ENCODE data around the gene C9orf153. TPM values are rescaled to one million over a fixed set of nuclear protein-coding genes. Genes with fewer than 3 reads are reported as not detected.

Gene C9orf153
- total and polyA plus RNA-seq, 2 of the 4 experiments (the other 2 are of a cell fraction) = not detected

- no TSS peak for BruUV-seq (replicated peaks)
- WGBS, 2 experiments (ENCODE audit: extremely low coverage in 2 of 2, insufficient read length in 1 of 2) = 34% methylated on average over 4 of the region's 12 CpGs; no CpG with 5 or more reads in 1 of the 2 experiments
- TF ChIP-seq CTCF (conservative IDR thresholded peaks at IDR 0.05; ENCODE audit: low read depth, low read length) (no peak), NFE2L2 (IDR thresholded peaks at IDR 0.05; ENCODE audit: low read depth, low read length) (no peak), FOS (IDR thresholded peaks at IDR 0.05; ENCODE audit: low read depth, low read length) (peak; percentile 51; the same call in 1 of the 2 replicates), RCOR1 (IDR thresholded peaks at IDR 0.05; ENCODE audit: insufficient replicate concordance, low read length) (peak; percentile 43), POLR2A (IDR thresholded peaks at IDR 0.05; ENCODE audit: low read depth, low read length) (no peak), MXI1 (IDR thresholded peaks at IDR 0.05; ENCODE audit: borderline replicate concordance, low read depth, low read length) (no peak), MAFK (IDR thresholded peaks at IDR 0.05; ENCODE audit: low read depth, low read length) (no peak), CEBPB (IDR thresholded peaks at IDR 0.05; ENCODE audit: low read depth, low read length) (no peak; the same call in 1 of the 2 replicates), BHLHE40 (IDR thresholded peaks at IDR 0.05; ENCODE audit: low read depth, low read length) (peak; percentile 49), RAD21 (IDR thresholded peaks at IDR 0.05; ENCODE audit: low read length) (no peak), CHD1 (IDR thresholded peaks at IDR 0.05; ENCODE audit: low read depth, low read length) (0 out of 2 replicates have a peak, but pooled peaks have one; percentile 3), MAZ (IDR thresholded peaks at IDR 0.05; ENCODE audit: borderline replicate concordance, low read depth, low read length) (no peak), SMC3 (IDR thresholded peaks at IDR 0.05; ENCODE audit: low read depth, low read length) (no peak)
- TF ChIP-seq, protein P1, sequence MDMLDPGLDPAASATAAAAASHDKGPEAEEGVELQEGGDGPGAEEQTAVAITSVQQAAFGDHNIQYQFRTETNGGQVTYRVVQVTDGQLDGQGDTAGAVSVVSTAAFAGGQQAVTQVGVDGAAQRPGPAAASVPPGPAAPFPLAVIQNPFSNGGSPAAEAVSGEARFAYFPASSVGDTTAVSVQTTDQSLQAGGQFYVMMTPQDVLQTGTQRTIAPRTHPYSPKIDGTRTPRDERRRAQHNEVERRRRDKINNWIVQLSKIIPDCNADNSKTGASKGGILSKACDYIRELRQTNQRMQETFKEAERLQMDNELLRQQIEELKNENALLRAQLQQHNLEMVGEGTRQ (IDR thresholded peaks at IDR 0.05; ENCODE audit: low read depth, low read length) = no peak
- TF ChIP-seq, protein P2, sequence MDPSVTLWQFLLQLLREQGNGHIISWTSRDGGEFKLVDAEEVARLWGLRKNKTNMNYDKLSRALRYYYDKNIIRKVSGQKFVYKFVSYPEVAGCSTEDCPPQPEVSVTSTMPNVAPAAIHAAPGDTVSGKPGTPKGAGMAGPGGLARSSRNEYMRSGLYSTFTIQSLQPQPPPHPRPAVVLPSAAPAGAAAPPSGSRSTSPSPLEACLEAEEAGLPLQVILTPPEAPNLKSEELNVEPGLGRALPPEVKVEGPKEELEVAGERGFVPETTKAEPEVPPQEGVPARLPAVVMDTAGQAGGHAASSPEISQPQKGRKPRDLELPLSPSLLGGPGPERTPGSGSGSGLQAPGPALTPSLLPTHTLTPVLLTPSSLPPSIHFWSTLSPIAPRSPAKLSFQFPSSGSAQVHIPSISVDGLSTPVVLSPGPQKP (IDR thresholded peaks at IDR 0.05; ENCODE audit: borderline replicate concordance, low read depth, low read length) = no peak
These were observed 23.6 kb upstream of the C9orf153 start for GRCh38 chr9:86282979-86283535.

More at GRCh38 chr9:86282979-86283535, 23.6 kb upstream of the C9orf153 start:
- Histone ChIP-seq H3K14ac (replicated peaks; ENCODE audit: low read depth, low read length) (peak overlapping the region; percentile 23), H2AK5ac (ENCODE audit: low read depth, low read length) (peak overlapping the region; percentile 41), H3K4me3 (ENCODE audit: insufficient read depth, low read depth, low read length) (peak overlapping the region; percentile 92), H3K9me1 (ENCODE audit: insufficient read depth, low read length) (peaks cover 10% of the 10 kb centered on the region), H2BK120ac (ENCODE audit: low read depth, low read length) (no peak overlapping the region), H3K4me1 (ENCODE audit: control insufficient read depth, insufficient read depth, low read length) (peaks cover 4% of the 10 kb centered on the region), H3K9ac (ENCODE audit: low read depth, low read length) (peak overlapping the region; percentile 71), H2BK15ac (ENCODE audit: low read depth, low read length) (0 out of 3 replicates have a peak overlapping the region, but pooled peaks have one; percentile 0), H2AK9ac (replicated peaks; ENCODE audit: low read depth, low read length, poor library complexity) (peak overlapping the region; percentile 79), H3K27ac (ENCODE audit: insufficient read depth, low read length) (peak overlapping the region; percentile 77), H4K5ac (ENCODE audit: low read depth, low read length) (peak overlapping the region; percentile 62), H4K20me1 (ENCODE audit: insufficient read depth, low read length) (peaks cover 15% of the 10 kb centered on the region), H3K56ac (ENCODE audit: extremely low read depth, insufficient read depth, low read length) (peak overlapping the region; percentile 28; the same call in 1 of the 2 replicates), H3K4me2 (ENCODE audit: low read depth, low read length) (peak overlapping the region; percentile 98), H2AFZ (replicated peaks; ENCODE audit: low read length, poor library complexity) (peak overlapping the region; percentile 92), H4K91ac (ENCODE audit: insufficient read depth, low read depth, low read length) (0 out of 2 replicates have a peak overlapping the region, but pooled peaks have one; percentile 2), H3K23ac (ENCODE audit: low read depth, low read length) (peak overlapping the region; percentile 50), H3K79me1 (ENCODE audit: low read depth in 1 of 2, low read length in 2 of 2) (peaks cover 19 to 31% of the 10 kb centered on the region in 2 experiments), H3K36me3 (ENCODE audit: control insufficient read depth, insufficient read depth, low read length) (peaks cover 3% of the 10 kb centered on the region), H4K8ac (ENCODE audit: low read depth in 2 of 2, low read length in 2 of 2) (peak overlapping the region; percentile 1 to 39; a peak in 2 of 4 replicates), H3K18ac (ENCODE audit: low read depth, low read length) (peak overlapping the region; percentile 68), H2BK5ac (ENCODE audit: low read depth, low read length, poor library complexity, severe bottlenecking) (peak overlapping the region; percentile 86), H3K27me3 (ENCODE audit: control insufficient read depth, insufficient read depth, low read length) (no peaks in the 10 kb centered on the region), H3K4ac (ENCODE audit: low read depth, low read length) (peak overlapping the region; percentile 63), H2BK20ac (ENCODE audit: low read depth, low read length) (no peak overlapping the region), H3K9me3 (ENCODE audit: control insufficient read depth, insufficient read depth, low read length) (no peaks in the 10 kb centered on the region)
- peak; percentile 60 for ATAC-seq (ENCODE audit: low read depth)
- intact Hi-C loops (cut with micrococcal nuclease) = loop anchor here (5.0 kb wide), 2 partner anchors 124 to 341 kb away; partner anchors contain the start of gene NAA35
- peak; percentile 88 for DNase-seq
- in situ Hi-C loops (cut with MboI; ENCODE audit: low sequenced_read_pairs) = no loop called here
- ChIA-PET POLR2A (ENCODE audit: unreplicated experiment) (interaction anchor here (0.5 kb wide), 1 partner anchor 10 kb away, joined by 3 read pairs; no protein-coding TSS in a partner anchor), CTCF (no interaction called here)
- dilution Hi-C loops (cut with HindIII; ENCODE audit: low sequenced_read_pairs, unreplicated experiment) = no loop called here

Data from IMR-90 (cell line).